K562 (cell line): ENCODE data around the gene RPL29. TPM values are rescaled to one million over a fixed set of nuclear protein-coding genes. Genes with fewer than 3 reads are reported as not detected.

Experiments used
- ARHGAP35 ChIP-seq: fragments of 450-650 bp; IDR thresholded peaks from 2 replicates; pipeline ENCODE4 v1.6.1; 2018; ENCODE audit not compliant: partially characterized antibody
- KHSRP ChIP-seq: fragments of 450-650 bp; IDR thresholded peaks from 2 replicates; pipeline ENCODE4 v1.6.1; 2017
- MLLT1 ChIP-seq, 2 experiments: fragments of 450-650 bp; IDR thresholded peaks; 2 replicates each; pipeline ENCODE4 v1.6.1; 2016
- NFRKB ChIP-seq: fragments of 450-650 bp; IDR thresholded peaks from 2 replicates; pipeline ENCODE4 v1.6.1; 2016; ENCODE audit warnings: low read depth
- RUNX1 ChIP-seq: sonication (generic); IDR thresholded peaks from 2 replicates; pipeline ENCODE4 v1.6.1; 2016; ENCODE audit warnings: antibody characterized with exemption, low read depth
- SRSF1 ChIP-seq: fragments of 200-400 bp; formaldehyde crosslinking; IDR thresholded peaks from 2 replicates; pipeline ENCODE4 v1.6.1; 2017; ENCODE audit warnings: mild to moderate bottlenecking, low read depth, low read length, moderate library complexity
- TRIM25 ChIP-seq: fragments of 450-650 bp; IDR thresholded peaks from 2 replicates; pipeline ENCODE4 v1.7.0; 2016; ENCODE audit warnings: borderline replicate concordance
- ZNF347 ChIP-seq: fragments of 450-650 bp; formaldehyde crosslinking; IDR thresholded peaks from 2 replicates; pipeline ENCODE4 v1.4.0; 2020; ENCODE audit warnings: low read depth, mild to moderate bottlenecking, moderate library complexity
- polyA plus RNA-seq, 8 experiments: library from polyadenylated mRNA; depleted of rRNA in 4 of 8; stranded (reverse) in 5 of 8; unstranded in 3 of 8; fragments of >200 nt; fragmentation: Nextera tagmentation in 2 of 8; fragmentation: Illumina TruSeq in 1 of 8; extraction: Ambion mirVana in 2 of 8; extraction: Trizol in 1 of 8; gene quantifications; 2 replicates each; pipeline versions ENCODE4 v1.2.1 to v1.2.3, GENCODE V29; 2011 to 2014; ENCODE audit warnings: inconsistent platforms in 1 of 8, missing spikeins in 1 of 8
- total RNA-seq, 7 experiments: library from RNA; depleted of rRNA in 6 of 7; stranded (reverse); fragments of >200 nt in 6 of 7; fragmentation: Illumina TruSeq in 2 of 7; extraction: Trizol in 2 of 7; gene quantifications; 2 replicates each; pipeline versions ENCODE4 v1.2.1 to v1.2.3, GENCODE V29; 2011 to 2021; ENCODE audit warnings: low replicate concordance in 1 of 7
- TF ChIP-seq, protein P1 (sequence below): sonication (generic); formaldehyde crosslinking; IDR thresholded peaks from 2 replicates; pipeline ENCODE4 v1.5.0; 2020; ENCODE audit warnings: missing genetic modification reagents
- TF ChIP-seq, protein P2 (sequence below): fragments of 450-650 bp; IDR thresholded peaks from 2 replicates; pipeline ENCODE4 v1.6.1; 2016; ENCODE audit warnings: mild to moderate bottlenecking, moderate library complexity

RPL29 gene
- total and polyA plus RNA-seq, 9 of the 15 experiments (the other 6 are each of a cell fraction or from before 2014, with no cell fraction given): 568 to 1,475 (median 1,104) TPM

- TF ChIP-seq, protein P1, sequence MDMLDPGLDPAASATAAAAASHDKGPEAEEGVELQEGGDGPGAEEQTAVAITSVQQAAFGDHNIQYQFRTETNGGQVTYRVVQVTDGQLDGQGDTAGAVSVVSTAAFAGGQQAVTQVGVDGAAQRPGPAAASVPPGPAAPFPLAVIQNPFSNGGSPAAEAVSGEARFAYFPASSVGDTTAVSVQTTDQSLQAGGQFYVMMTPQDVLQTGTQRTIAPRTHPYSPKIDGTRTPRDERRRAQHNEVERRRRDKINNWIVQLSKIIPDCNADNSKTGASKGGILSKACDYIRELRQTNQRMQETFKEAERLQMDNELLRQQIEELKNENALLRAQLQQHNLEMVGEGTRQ (CRISPR knock-in tag): peak; percentile 90
- TF ChIP-seq MLLT1 (IDR thresholded peaks at IDR 0.05) (no peak), TRIM25 (no peak), ARHGAP35 (no peak), KHSRP (no peak), ZNF347 (CRISPR knock-in tag) (no peak), NFRKB (no peak), SRSF1 (no peak), RUNX1 (no peak)
- TF ChIP-seq, protein P2, sequence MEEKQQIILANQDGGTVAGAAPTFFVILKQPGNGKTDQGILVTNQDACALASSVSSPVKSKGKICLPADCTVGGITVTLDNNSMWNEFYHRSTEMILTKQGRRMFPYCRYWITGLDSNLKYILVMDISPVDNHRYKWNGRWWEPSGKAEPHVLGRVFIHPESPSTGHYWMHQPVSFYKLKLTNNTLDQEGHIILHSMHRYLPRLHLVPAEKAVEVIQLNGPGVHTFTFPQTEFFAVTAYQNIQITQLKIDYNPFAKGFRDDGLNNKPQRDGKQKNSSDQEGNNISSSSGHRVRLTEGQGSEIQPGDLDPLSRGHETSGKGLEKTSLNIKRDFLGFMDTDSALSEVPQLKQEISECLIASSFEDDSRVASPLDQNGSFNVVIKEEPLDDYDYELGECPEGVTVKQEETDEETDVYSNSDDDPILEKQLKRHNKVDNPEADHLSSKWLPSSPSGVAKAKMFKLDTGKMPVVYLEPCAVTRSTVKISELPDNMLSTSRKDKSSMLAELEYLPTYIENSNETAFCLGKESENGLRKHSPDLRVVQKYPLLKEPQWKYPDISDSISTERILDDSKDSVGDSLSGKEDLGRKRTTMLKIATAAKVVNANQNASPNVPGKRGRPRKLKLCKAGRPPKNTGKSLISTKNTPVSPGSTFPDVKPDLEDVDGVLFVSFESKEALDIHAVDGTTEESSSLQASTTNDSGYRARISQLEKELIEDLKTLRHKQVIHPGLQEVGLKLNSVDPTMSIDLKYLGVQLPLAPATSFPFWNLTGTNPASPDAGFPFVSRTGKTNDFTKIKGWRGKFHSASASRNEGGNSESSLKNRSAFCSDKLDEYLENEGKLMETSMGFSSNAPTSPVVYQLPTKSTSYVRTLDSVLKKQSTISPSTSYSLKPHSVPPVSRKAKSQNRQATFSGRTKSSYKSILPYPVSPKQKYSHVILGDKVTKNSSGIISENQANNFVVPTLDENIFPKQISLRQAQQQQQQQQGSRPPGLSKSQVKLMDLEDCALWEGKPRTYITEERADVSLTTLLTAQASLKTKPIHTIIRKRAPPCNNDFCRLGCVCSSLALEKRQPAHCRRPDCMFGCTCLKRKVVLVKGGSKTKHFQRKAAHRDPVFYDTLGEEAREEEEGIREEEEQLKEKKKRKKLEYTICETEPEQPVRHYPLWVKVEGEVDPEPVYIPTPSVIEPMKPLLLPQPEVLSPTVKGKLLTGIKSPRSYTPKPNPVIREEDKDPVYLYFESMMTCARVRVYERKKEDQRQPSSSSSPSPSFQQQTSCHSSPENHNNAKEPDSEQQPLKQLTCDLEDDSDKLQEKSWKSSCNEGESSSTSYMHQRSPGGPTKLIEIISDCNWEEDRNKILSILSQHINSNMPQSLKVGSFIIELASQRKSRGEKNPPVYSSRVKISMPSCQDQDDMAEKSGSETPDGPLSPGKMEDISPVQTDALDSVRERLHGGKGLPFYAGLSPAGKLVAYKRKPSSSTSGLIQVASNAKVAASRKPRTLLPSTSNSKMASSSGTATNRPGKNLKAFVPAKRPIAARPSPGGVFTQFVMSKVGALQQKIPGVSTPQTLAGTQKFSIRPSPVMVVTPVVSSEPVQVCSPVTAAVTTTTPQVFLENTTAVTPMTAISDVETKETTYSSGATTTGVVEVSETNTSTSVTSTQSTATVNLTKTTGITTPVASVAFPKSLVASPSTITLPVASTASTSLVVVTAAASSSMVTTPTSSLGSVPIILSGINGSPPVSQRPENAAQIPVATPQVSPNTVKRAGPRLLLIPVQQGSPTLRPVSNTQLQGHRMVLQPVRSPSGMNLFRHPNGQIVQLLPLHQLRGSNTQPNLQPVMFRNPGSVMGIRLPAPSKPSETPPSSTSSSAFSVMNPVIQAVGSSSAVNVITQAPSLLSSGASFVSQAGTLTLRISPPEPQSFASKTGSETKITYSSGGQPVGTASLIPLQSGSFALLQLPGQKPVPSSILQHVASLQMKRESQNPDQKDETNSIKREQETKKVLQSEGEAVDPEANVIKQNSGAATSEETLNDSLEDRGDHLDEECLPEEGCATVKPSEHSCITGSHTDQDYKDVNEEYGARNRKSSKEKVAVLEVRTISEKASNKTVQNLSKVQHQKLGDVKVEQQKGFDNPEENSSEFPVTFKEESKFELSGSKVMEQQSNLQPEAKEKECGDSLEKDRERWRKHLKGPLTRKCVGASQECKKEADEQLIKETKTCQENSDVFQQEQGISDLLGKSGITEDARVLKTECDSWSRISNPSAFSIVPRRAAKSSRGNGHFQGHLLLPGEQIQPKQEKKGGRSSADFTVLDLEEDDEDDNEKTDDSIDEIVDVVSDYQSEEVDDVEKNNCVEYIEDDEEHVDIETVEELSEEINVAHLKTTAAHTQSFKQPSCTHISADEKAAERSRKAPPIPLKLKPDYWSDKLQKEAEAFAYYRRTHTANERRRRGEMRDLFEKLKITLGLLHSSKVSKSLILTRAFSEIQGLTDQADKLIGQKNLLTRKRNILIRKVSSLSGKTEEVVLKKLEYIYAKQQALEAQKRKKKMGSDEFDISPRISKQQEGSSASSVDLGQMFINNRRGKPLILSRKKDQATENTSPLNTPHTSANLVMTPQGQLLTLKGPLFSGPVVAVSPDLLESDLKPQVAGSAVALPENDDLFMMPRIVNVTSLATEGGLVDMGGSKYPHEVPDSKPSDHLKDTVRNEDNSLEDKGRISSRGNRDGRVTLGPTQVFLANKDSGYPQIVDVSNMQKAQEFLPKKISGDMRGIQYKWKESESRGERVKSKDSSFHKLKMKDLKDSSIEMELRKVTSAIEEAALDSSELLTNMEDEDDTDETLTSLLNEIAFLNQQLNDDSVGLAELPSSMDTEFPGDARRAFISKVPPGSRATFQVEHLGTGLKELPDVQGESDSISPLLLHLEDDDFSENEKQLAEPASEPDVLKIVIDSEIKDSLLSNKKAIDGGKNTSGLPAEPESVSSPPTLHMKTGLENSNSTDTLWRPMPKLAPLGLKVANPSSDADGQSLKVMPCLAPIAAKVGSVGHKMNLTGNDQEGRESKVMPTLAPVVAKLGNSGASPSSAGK: peak; percentile 73
Measured at GRCh38 chr3:51982838-51983577, 12.7 kb downstream of the RPL29 start, which contains the start of gene ACY1 (continued).
